ENCODE measurements around the gene ATP5IF1.

DNA sequence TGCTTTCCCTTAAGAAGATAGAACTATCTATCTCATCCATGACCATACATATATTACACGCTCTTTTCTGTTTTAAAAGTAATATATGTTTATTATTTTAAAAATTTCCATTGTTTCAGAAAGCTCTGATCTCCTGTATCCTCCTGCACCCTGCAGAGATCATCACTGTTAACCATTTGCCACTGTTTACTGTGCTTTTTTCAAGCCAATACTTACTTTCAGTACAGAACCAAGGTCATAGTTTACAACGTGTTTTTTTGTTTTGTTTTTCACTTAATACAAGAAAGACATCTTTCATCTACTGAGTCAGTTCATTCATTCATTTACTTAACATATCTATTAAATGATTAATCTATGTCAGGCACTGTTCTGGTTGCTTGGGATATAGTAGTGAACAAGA, 33.6 kb downstream of the ATP5IF1 start:
- TF ChIP-seq, protein P1, sequence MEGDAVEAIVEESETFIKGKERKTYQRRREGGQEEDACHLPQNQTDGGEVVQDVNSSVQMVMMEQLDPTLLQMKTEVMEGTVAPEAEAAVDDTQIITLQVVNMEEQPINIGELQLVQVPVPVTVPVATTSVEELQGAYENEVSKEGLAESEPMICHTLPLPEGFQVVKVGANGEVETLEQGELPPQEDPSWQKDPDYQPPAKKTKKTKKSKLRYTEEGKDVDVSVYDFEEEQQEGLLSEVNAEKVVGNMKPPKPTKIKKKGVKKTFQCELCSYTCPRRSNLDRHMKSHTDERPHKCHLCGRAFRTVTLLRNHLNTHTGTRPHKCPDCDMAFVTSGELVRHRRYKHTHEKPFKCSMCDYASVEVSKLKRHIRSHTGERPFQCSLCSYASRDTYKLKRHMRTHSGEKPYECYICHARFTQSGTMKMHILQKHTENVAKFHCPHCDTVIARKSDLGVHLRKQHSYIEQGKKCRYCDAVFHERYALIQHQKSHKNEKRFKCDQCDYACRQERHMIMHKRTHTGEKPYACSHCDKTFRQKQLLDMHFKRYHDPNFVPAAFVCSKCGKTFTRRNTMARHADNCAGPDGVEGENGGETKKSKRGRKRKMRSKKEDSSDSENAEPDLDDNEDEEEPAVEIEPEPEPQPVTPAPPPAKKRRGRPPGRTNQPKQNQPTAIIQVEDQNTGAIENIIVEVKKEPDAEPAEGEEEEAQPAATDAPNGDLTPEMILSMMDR (conservative IDR thresholded peaks at IDR 0.05; ENCODE audit: low read length): no peak
- no peak for TF ChIP-seq EZH2phosphoT487 (IDR thresholded peaks at IDR 0.05; ENCODE audit: borderline replicate concordance)
